Astrocyte of the spinal cord (primary cell): Measurements from ENCODE around the gene DGKG.
A peak's percentile ranks its signal among the peaks of the same experiment; 100 is the strongest.

Experiments
- DNase-seq: peaks from one replicate; pipeline ENCODE4 v3.0.0; 2011; ENCODE audit warnings: low read depth, low spot score
- H3K4me3 ChIP-seq: 2 replicates; pipeline ENCODE4 v1.5.1; 2011; ENCODE audit warnings: low read depth, mild to moderate bottlenecking, low read length, moderate library complexity
- in situ Hi-C: cut with HindIII; loops from 2 replicates; pipeline ENCODE4 v1.10.0; 2017; ENCODE audit warnings: low sequenced_read_pairs
- TF ChIP-seq, protein P1 (sequence below): IDR thresholded peaks from 2 replicates; pipeline ENCODE4 v1.5.1; 2012; ENCODE audit warnings: low read depth, mild to moderate bottlenecking, low read length, inconsistent platforms

The DGKG gene

DNA sequence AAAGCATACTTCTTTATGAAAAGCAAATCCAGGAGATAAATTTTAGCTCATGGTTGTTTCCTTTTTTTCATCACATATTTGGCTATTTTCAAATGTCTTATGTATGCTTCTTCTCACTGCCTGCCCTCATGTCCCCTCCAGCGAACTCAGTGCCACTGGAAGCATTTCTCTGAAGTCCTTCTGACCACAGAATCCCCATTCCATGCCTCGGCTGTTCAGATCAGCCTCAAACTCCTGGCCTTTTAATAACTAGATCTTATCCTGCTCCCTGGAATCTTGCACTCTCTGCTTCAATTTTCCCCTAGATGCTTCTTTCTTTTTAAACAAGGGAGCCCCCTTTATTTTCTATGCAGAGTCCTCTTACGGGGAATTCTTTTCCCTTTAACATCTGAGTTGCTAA lies 263.3 kb downstream of the DGKG start:
- TF ChIP-seq, protein P1, sequence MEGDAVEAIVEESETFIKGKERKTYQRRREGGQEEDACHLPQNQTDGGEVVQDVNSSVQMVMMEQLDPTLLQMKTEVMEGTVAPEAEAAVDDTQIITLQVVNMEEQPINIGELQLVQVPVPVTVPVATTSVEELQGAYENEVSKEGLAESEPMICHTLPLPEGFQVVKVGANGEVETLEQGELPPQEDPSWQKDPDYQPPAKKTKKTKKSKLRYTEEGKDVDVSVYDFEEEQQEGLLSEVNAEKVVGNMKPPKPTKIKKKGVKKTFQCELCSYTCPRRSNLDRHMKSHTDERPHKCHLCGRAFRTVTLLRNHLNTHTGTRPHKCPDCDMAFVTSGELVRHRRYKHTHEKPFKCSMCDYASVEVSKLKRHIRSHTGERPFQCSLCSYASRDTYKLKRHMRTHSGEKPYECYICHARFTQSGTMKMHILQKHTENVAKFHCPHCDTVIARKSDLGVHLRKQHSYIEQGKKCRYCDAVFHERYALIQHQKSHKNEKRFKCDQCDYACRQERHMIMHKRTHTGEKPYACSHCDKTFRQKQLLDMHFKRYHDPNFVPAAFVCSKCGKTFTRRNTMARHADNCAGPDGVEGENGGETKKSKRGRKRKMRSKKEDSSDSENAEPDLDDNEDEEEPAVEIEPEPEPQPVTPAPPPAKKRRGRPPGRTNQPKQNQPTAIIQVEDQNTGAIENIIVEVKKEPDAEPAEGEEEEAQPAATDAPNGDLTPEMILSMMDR = no peak
- DNase-seq = peak; percentile 9
- in situ Hi-C loops = no loop called here
- H3K4me3 ChIP-seq = no peak overlapping the region

DNA sequence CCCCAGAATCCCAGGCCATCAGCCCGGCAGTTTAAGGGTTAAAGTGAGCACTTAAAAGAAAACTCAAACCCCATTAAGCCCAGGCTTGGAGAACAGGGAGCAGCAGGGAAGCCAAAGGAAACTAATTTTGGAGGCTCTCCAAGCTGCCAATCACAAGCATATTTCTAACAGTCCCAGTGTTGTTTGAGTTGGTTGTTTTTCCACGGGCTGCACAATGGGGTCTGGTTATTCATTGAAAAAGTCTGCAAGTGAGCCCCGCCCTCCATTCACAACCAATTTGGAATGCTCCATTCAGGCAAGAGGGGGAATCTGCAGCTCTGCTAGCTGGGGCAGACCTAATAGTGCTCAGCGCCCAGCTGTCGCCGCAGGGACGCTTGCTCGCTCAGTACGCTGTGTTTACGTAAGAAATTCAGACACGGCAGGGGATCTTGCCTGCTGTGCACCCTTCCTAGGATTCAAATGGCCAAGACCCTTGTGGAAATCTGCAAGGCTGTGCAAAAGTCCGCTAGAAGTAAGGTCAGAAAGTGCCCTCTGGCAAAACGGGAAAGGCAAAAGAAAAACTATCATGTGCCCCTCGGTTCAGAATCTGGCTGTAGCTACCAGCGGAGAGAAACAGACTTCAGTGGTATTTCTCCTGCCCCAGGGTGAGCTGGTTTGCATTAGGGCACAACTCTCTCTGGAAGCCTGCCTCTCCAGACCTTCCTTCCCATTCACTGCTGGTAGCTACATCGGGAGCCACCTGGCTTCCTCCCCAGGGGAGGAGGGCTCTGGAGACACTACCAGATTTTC lies 264.2 kb downstream of the DGKG start:
- in situ Hi-C loops = no loop called here
- H3K4me3 ChIP-seq = peak overlapping the region; percentile 21
- TF ChIP-seq, protein P1 = no peak
- DNase-seq = peak; percentile 93

DNA sequence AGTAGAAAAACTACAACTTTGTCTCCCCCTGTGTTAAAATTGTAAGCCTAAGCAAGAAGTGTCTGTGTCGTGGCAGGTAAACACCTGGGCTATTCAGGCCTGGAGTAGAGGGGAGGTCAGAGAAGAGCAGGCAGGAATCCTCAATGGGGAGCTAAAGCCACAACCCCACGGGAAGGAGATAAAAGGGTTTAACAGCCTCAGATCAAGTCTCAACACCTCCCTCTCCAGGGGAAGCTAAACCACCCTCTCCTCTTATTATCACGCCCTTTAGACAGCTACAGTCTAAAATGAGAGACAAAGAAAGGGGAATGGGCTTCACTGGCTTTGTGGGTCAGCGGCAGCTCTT lies 264.7 kb downstream of the DGKG start:
- in situ Hi-C loops = no loop called here
- TF ChIP-seq, protein P1 = no peak
- DNase-seq = peak; percentile 1
- H3K4me3 ChIP-seq = peak overlapping the region; percentile 21
